Neutrophil (primary cell): ENCODE data around the gene CROCC2.

ENCODE experiments used
- H3K27ac ChIP-seq: fragments of 200-600 bp; sonication (generic); 2 replicates; pipeline ENCODE4 v1.5.1; 2016; ENCODE audit warnings: mild to moderate bottlenecking, moderate library complexity
- H3K27me3 ChIP-seq: fragments of 200-600 bp; sonication (generic); 2 replicates; pipeline ENCODE4 v1.6.0; 2016; ENCODE audit warnings: mild to moderate bottlenecking
- H3K36me3 ChIP-seq: fragments of 200-600 bp; sonication (generic); 2 replicates; pipeline ENCODE4 v1.5.1; 2017
- H3K4me1 ChIP-seq, 2 experiments: fragments of 200-600 bp in 1 of 2; sonication (generic) in 1 of 2; 1 replicate in 1 of 2; 2 replicates in 1 of 2; pipeline versions ENCODE4 v1.5.1 to v1.6.1; 2013 to 2016; ENCODE audit warnings: low read depth in 1 of 2, low read length in 1 of 2, mild to moderate bottlenecking in 1 of 2, moderate library complexity in 1 of 2; ENCODE audit not compliant: control insufficient read depth in 1 of 2, insufficient read depth in 1 of 2
- H3K4me3 ChIP-seq, 2 experiments: fragments of 200-600 bp in 1 of 2; sonication (generic) in 1 of 2; 1 replicate in 1 of 2; 2 replicates in 1 of 2; pipeline ENCODE4 v1.5.1; 2013 to 2016; ENCODE audit warnings: low read depth in 1 of 2, low read length in 1 of 2, mild to moderate bottlenecking in 1 of 2, moderate library complexity in 1 of 2
- H3K9me3 ChIP-seq: fragments of 200-600 bp; sonication (generic); 2 replicates; pipeline ENCODE4 v1.5.1; 2016
- TF ChIP-seq, protein P1 (sequence below): fragments of 200-600 bp; sonication (generic); IDR thresholded peaks from 2 replicates; pipeline ENCODE4 v1.5.1; 2016; ENCODE audit warnings: antibody characterized with exemption

CROCC2 gene

DNA sequence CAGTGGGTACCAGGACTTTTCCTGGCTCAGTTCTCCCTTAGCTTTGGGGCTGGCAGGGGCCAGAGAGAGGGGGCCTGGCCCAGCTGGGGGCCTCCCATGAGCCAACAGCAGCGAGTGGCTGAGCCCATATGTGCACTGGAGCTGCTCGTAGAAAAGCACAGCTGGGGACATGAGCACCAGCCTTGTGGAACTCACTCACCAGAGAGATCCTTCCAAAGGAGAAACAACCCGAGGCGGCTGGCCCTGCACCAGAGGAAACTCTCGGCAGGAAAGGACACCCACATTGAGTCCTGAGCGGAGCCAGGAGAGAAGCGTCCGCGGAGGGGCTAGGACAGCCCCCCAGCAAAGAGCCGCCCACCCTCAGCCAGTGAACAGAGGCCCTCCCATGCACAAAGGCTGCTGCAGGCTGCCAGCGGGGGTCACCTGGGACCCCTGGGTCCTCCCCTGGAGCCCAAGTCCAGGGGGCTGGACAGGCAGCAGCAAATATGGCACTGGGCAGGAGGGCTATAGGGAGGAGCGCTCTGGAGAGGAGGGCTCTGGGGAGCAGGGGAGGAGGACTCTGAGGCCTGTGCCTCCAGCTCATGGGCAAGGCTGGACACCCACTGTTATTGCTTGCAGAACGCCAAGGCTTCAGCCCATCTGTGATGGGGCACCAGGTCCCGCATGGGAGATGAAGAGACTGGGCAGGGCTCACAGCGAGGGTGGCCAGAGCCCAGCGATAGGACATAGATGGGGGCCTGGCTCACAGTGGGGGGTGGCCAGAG lies 50.2 kb downstream of the CROCC2 start:
- no peaks in the 10 kb centered on the region for H3K27me3 ChIP-seq
- H3K4me3 ChIP-seq, result no peak overlapping the region
- H3K36me3 ChIP-seq, result no peaks in the 10 kb centered on the region
- TF ChIP-seq, protein P1, sequence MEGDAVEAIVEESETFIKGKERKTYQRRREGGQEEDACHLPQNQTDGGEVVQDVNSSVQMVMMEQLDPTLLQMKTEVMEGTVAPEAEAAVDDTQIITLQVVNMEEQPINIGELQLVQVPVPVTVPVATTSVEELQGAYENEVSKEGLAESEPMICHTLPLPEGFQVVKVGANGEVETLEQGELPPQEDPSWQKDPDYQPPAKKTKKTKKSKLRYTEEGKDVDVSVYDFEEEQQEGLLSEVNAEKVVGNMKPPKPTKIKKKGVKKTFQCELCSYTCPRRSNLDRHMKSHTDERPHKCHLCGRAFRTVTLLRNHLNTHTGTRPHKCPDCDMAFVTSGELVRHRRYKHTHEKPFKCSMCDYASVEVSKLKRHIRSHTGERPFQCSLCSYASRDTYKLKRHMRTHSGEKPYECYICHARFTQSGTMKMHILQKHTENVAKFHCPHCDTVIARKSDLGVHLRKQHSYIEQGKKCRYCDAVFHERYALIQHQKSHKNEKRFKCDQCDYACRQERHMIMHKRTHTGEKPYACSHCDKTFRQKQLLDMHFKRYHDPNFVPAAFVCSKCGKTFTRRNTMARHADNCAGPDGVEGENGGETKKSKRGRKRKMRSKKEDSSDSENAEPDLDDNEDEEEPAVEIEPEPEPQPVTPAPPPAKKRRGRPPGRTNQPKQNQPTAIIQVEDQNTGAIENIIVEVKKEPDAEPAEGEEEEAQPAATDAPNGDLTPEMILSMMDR, result no peak
- H3K4me1 ChIP-seq, result peaks cover 0 to 4% of the 10 kb centered on the region in 2 experiments
- H3K27ac ChIP-seq, result no peak overlapping the region
- no peaks in the 10 kb centered on the region for H3K9me3 ChIP-seq

DNA sequence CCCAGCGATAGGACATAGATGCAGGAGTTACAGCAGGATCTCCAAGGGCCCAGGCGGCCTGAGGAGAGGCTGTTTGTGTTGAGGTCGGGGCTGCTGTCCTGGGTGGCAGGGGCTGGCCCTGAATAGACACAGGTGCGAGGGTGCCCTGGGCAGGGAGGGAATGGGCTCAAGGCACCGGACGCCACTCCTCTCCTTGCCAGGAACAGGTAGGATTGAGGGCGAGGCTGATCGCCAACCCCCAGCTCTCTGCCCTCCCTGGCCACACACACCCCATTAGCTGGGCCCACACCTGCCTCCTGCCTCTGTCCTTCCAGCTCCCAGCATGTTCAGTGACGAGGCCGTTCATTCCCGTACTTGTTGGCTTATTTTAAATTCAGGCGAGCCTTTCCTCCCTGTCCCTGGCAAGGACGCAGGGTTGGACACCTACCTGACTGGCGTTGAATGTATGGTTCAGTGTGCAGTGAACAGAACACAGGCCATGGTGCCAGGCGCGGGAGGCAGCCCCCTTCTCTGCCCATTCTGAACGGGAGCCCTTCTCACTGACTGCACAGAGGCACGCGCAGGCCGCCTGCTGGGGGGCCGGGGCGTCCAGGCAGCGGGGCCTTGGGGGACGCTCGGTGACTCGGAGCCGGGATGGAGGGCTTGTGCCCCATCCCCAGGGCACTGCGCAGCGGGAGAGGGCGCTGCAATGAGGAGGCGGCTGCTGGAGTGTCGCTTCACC lies 51.0 kb downstream of the CROCC2 start:
- TF ChIP-seq, protein P1, result no peak
- no peak overlapping the region for H3K4me3 ChIP-seq
- no peaks in the 10 kb centered on the region for H3K36me3 ChIP-seq
- H3K4me1 ChIP-seq, result peaks cover 0 to 4% of the 10 kb centered on the region in 2 experiments
- no peaks in the 10 kb centered on the region for H3K27me3 ChIP-seq
- no peaks in the 10 kb centered on the region for H3K9me3 ChIP-seq
- H3K27ac ChIP-seq, result no peak overlapping the region

DNA sequence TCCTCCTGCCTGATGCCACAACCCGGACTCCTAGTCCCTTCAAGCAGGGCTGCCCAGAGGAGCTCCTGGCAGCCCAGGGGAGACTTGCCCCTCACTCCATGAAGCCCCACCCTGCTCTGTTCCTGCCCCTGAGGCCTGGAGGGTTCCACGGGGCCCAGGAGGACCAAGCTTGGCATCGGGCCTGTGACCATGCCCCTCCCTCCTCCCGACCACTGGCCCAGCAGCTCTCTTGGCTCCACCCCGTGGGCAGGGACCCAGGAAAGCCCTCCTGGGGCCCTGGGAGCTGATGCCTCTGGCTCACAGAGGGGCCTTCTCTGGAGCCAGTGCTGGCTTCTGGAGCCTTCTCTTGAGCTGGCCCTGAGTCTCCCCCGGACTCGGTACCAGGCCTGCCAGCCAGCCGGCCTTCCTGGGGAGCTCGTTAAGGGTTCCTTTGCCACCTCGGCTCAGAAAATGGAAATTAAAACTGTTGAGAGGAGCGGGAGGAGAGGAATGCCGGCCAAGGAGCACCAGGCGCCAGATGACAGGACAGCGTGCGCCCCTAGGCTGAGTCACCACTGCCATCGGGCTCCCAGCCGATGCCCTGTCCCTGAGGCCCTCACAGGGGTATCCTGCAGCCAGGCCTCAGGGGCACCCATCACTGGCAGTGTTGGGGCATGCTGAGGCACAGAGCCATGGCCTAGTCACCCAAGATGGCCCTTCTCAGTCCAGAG lies 51.7 kb downstream of the CROCC2 start:
- Histone ChIP-seq H3K4me1 (peaks cover 0 to 4% of the 10 kb centered on the region in 2 experiments), H3K36me3 (no peaks in the 10 kb centered on the region), H3K4me3 (no peak overlapping the region), H3K27ac (no peak overlapping the region), H3K9me3 (no peaks in the 10 kb centered on the region), H3K27me3 (no peaks in the 10 kb centered on the region)
- TF ChIP-seq, protein P1, result no peak

DNA sequence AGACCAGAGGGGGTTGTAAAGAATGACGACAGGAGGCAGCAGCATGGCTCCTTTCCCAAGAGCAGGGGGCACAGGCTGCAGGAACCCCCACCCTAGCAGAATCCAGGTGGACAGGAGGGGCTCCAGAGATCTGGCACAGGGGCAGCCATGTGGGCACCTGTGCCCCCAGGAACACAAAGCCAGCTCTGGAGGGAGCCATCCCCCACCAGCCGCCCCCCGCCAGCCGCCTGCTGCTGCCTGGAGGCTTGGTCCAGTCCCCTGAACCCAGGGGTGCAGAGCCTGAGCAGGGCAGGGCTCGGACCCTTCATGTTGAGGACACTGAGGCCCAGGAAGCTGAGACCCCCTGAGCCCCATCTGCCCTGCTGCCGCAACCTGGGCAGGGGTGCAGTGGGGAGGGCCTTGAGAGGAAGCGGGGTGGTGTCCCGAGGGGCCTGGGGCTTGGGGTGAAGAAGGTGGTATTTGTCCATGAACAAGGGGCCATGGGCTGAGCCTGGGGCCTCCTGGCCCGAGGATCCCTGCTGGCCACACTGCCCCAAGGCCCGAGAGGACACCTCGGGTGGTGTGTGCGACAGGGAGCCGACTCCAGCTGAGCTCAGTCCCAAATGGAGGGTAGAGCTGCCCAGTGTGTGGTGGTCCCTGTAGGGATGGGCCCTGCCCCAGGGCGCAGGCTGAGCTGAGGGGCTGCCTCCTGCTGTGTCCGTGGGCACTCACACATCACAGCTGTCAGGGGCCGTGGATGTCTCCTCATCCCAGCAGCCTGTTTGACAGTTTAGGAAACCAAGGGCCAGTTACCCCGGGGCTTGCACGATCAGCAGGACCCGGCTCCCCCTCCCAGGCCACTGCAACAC lies 52.5 kb downstream of the CROCC2 start:
- no peak overlapping the region for H3K27ac ChIP-seq
- no peak overlapping the region for H3K4me3 ChIP-seq
- H3K36me3 ChIP-seq, result no peaks in the 10 kb centered on the region
- TF ChIP-seq, protein P1, result no peak
- no peaks in the 10 kb centered on the region for H3K27me3 ChIP-seq
- peaks cover 0 to 4% of the 10 kb centered on the region in 2 experiments for H3K4me1 ChIP-seq
- H3K9me3 ChIP-seq, result no peaks in the 10 kb centered on the region
